ENCODE measurements around the gene SNRNP200.

Gene SNRNP200

DNA sequence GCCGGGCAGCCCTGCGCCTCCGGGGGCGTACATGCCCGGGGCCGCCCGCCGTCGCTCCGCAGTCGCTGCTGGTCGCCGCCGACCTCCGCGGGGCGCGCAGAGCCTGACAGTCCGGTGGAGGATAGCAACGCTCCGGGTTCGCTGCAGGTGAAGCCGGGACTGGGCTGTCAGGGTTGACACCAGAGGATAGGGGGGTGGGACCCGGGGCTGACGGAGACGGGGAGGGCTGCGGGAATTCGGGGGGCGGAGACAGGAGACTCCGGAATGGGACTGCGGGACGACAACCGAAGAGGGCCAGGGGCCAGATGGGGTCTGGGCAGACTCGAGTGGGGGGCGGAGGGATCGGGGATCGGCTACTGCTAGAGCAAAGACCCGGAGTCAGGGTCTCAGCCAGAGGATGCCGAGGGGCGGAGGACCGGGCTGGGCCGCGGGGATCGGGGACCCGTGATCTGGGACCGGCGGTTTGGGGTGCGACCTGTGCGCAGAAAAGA is 40.0 kb downstream of the SNRNP200 start (continued):
- TF ChIP-seq ZNF529 (tag by site-specific recombination; IDR thresholded peaks at IDR 0.05; ENCODE audit: insufficient replicate concordance) (no peak), WT1 (tag by site-specific recombination; IDR thresholded peaks at IDR 0.05) (0 out of 2 replicates have a peak, but pooled peaks have one; percentile 11), ZNF112 (tag by site-specific recombination; IDR thresholded peaks at IDR 0.05) (no peak), ZNF654 (tag by site-specific recombination; IDR thresholded peaks at IDR 0.05; ENCODE audit: low read depth) (no peak), ZNF324 (tag by site-specific recombination; IDR thresholded peaks at IDR 0.05) (no peak), ZNF626 (tag by site-specific recombination; IDR thresholded peaks at IDR 0.05) (no peak), REPIN1 (tag by site-specific recombination; IDR thresholded peaks at IDR 0.05; ENCODE audit: low read depth) (no peak), ZNF239 (tag by site-specific recombination; IDR thresholded peaks at IDR 0.05) (no peak), ZNF133 (tag by site-specific recombination; IDR thresholded peaks at IDR 0.05) (no peak), ZNF10 (tag by site-specific recombination; IDR thresholded peaks at IDR 0.05) (no peak), ZXDB (tag by site-specific recombination; IDR thresholded peaks at IDR 0.05) (no peak; the same call in 1 of the 2 replicates), RBAK (tag by site-specific recombination; IDR thresholded peaks at IDR 0.05) (no peak), ZNF2 (tag by site-specific recombination; IDR thresholded peaks at IDR 0.05) (no peak), KLF9 (tag by site-specific recombination; IDR thresholded peaks at IDR 0.05; ENCODE audit: low read depth) (peak; percentile 67), PRDM1 (tag by site-specific recombination; IDR thresholded peaks at IDR 0.05) (no peak), ZNF138 (tag by site-specific recombination; IDR thresholded peaks at IDR 0.05; ENCODE audit: borderline replicate concordance) (no peak), ZNF211 (tag by site-specific recombination; IDR thresholded peaks at IDR 0.05; ENCODE audit: low read depth) (no peak), ZNF266 (tag by site-specific recombination; IDR thresholded peaks at IDR 0.05; ENCODE audit: low read depth) (no peak), ZNF768 (tag by site-specific recombination; IDR thresholded peaks at IDR 0.05) (no peak), ZNF202 (tag by site-specific recombination; IDR thresholded peaks at IDR 0.05; ENCODE audit: borderline replicate concordance) (no peak), ZNF404 (tag by site-specific recombination; IDR thresholded peaks at IDR 0.05) (no peak), ZNF274 (IDR thresholded peaks at IDR 0.05; ENCODE audit: low read length) (no peak), ZNF274 (tag by site-specific recombination; IDR thresholded peaks at IDR 0.05; ENCODE audit: borderline replicate concordance) (no peak), ZNF311 (tag by site-specific recombination; IDR thresholded peaks at IDR 0.05; ENCODE audit: borderline replicate concordance) (no peak), ZNF777 (tag by site-specific recombination; IDR thresholded peaks at IDR 0.05; ENCODE audit: borderline replicate concordance) (no peak), BCL11B (tag by site-specific recombination; IDR thresholded peaks at IDR 0.05; ENCODE audit: low read depth) (0 out of 2 replicates have a peak, but pooled peaks have one; percentile 27), KLF16 (tag by site-specific recombination; IDR thresholded peaks at IDR 0.05) (peak; percentile 75), ZNF658 (tag by site-specific recombination; IDR thresholded peaks at IDR 0.05) (no peak), OSR2 (tag by site-specific recombination; IDR thresholded peaks at IDR 0.05) (no peak), ZNF555 (tag by site-specific recombination; conservative IDR thresholded peaks at IDR 0.05) (no peak), ZNF366 (tag by site-specific recombination; conservative IDR thresholded peaks at IDR 0.05) (no peak), ZNF585B (tag by site-specific recombination; IDR thresholded peaks at IDR 0.05) (0 out of 2 replicates have a peak, but pooled peaks have one; percentile 12)
- TF ChIP-seq, protein P1, sequence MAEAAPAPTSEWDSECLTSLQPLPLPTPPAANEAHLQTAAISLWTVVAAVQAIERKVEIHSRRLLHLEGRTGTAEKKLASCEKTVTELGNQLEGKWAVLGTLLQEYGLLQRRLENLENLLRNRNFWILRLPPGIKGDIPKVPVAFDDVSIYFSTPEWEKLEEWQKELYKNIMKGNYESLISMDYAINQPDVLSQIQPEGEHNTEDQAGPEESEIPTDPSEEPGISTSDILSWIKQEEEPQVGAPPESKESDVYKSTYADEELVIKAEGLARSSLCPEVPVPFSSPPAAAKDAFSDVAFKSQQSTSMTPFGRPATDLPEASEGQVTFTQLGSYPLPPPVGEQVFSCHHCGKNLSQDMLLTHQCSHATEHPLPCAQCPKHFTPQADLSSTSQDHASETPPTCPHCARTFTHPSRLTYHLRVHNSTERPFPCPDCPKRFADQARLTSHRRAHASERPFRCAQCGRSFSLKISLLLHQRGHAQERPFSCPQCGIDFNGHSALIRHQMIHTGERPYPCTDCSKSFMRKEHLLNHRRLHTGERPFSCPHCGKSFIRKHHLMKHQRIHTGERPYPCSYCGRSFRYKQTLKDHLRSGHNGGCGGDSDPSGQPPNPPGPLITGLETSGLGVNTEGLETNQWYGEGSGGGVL (tag by site-specific recombination; IDR thresholded peaks at IDR 0.05): 0 out of 2 replicates have a peak, but pooled peaks have one; percentile 15
- TF ChIP-seq, protein P2, sequence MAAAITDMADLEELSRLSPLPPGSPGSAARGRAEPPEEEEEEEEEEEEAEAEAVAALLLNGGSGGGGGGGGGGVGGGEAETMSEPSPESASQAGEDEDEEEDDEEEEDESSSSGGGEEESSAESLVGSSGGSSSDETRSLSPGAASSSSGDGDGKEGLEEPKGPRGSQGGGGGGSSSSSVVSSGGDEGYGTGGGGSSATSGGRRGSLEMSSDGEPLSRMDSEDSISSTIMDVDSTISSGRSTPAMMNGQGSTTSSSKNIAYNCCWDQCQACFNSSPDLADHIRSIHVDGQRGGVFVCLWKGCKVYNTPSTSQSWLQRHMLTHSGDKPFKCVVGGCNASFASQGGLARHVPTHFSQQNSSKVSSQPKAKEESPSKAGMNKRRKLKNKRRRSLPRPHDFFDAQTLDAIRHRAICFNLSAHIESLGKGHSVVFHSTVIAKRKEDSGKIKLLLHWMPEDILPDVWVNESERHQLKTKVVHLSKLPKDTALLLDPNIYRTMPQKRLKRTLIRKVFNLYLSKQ (tag by site-specific recombination; IDR thresholded peaks at IDR 0.05; ENCODE audit: borderline replicate concordance): no peak
- TF ChIP-seq, protein P3, sequence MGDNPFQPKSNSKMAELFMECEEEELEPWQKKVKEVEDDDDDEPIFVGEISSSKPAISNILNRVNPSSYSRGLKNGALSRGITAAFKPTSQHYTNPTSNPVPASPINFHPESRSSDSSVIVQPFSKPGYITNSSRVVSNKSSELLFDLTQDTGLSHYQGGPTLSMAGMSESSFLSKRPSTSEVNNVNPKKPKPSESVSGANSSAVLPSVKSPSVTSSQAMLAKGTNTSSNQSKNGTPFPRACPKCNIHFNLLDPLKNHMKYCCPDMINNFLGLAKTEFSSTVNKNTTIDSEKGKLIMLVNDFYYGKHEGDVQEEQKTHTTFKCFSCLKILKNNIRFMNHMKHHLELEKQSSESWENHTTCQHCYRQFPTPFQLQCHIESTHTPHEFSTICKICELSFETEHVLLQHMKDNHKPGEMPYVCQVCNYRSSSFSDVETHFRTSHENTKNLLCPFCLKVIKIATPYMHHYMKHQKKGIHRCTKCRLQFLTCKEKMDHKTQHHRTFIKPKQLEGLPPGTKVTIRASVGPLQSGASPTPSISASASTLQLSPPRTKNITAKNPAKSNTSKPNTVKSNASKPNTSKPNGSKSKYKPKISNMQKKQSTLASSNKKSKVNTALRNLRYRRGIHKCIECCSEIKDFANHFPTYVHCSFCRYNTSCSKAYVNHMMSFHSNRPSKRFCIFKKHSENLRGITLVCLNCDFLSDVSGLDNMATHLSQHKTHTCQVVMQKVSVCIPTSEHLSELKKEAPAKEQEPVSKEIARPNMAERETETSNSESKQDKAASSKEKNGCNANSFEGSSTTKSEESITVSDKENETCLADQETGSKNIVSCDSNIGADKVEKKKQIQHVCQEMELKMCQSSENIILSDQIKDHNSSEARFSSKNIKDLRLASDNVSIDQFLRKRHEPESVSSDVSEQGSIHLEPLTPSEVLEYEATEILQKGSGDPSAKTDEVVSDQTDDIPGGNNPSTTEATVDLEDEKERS (tag by site-specific recombination; IDR thresholded peaks at IDR 0.05): no peak
- TF ChIP-seq, protein P4, sequence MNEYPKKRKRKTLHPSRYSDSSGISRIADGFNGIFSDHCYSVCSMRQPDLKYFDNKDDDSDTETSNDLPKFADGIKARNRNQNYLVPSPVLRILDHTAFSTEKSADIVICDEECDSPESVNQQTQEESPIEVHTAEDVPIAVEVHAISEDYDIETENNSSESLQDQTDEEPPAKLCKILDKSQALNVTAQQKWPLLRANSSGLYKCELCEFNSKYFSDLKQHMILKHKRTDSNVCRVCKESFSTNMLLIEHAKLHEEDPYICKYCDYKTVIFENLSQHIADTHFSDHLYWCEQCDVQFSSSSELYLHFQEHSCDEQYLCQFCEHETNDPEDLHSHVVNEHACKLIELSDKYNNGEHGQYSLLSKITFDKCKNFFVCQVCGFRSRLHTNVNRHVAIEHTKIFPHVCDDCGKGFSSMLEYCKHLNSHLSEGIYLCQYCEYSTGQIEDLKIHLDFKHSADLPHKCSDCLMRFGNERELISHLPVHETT (tag by site-specific recombination; IDR thresholded peaks at IDR 0.05): no peak
